HepG2 (cell line): Measurements from ENCODE around the gene NIP7. TPM values are rescaled to one million over a fixed set of nuclear protein-coding genes. Genes with fewer than 3 reads are reported as not detected.

Experiments used
- CHD4 ChIP-seq: fragments of 200-600 bp; sonication (generic); IDR thresholded peaks from 2 replicates; pipeline ENCODE4 v1.7.0; 2017; ENCODE audit warnings: mild to moderate bottlenecking, low read length, borderline replicate concordance
- EZH2 ChIP-seq: conservative IDR thresholded peaks from 2 replicates; pipeline ENCODE4 v1.6.1; 2012; ENCODE audit warnings: mild to moderate bottlenecking, low read depth, low read length, moderate library complexity
- GABPB1 ChIP-seq: IDR thresholded peaks from 2 replicates; pipeline ENCODE4 v1.6.1; 2016; ENCODE audit warnings: mild to moderate bottlenecking, missing genetic modification reagents, moderate library complexity, missing compliant biosample characterization
- GFI1 ChIP-seq: sonication (generic); formaldehyde crosslinking; IDR thresholded peaks from 2 replicates; pipeline ENCODE4 v1.5.0; 2020; ENCODE audit warnings: missing genetic modification reagents, mild to moderate bottlenecking, borderline replicate concordance
- HNF4G ChIP-seq, 2 experiments: sonication (generic) in 1 of 2; formaldehyde crosslinking in 1 of 2; IDR thresholded peaks; 2 replicates each; pipeline versions ENCODE4 v1.4.0 to v1.6.1; 2011 to 2020; ENCODE audit warnings: borderline replicate concordance in 2 of 2, low read depth in 2 of 2, mild to moderate bottlenecking in 2 of 2, low read length in 1 of 2, missing genetic modification reagents in 1 of 2, moderate library complexity in 1 of 2
- HNRNPK ChIP-seq: fragments of 200-400 bp; formaldehyde crosslinking; IDR thresholded peaks from 2 replicates; pipeline ENCODE4 v1.6.1; 2018; ENCODE audit warnings: low read length, low read depth, moderate library complexity, mild to moderate bottlenecking; ENCODE audit not compliant: poor library complexity, severe bottlenecking
- KDM5B ChIP-seq: sonication (generic); formaldehyde crosslinking; IDR thresholded peaks from 2 replicates; pipeline ENCODE4 v1.4.0; 2020; ENCODE audit warnings: missing genetic modification reagents, mild to moderate bottlenecking, borderline replicate concordance
- NR2F6 ChIP-seq, 2 experiments: IDR thresholded peaks; 2 replicates each; pipeline ENCODE4 v1.6.1; 2016; ENCODE audit warnings: antibody characterized with exemption in 1 of 2, mild to moderate bottlenecking in 1 of 2
- TERF1 ChIP-seq: sonication (generic); formaldehyde crosslinking; IDR thresholded peaks from 2 replicates; pipeline ENCODE4 v1.8.0; 2022; ENCODE audit warnings: mild to moderate bottlenecking, missing genetic modification reagents, moderate library complexity
- THRA ChIP-seq: sonication (generic); formaldehyde crosslinking; IDR thresholded peaks from 2 replicates; pipeline ENCODE4 v1.4.0; 2020; ENCODE audit warnings: missing genetic modification reagents, borderline replicate concordance
- THYN1 ChIP-seq: sonication (generic); formaldehyde crosslinking; IDR thresholded peaks from 2 replicates; pipeline ENCODE4 v1.8.1; 2023; ENCODE audit warnings: low read depth, mild to moderate bottlenecking, moderate library complexity, missing genetic modification reagents, borderline replicate concordance
- ZBTB46 ChIP-seq: sonication (generic); formaldehyde crosslinking; IDR thresholded peaks from 2 replicates; pipeline ENCODE4 v1.4.0; 2020; ENCODE audit warnings: mild to moderate bottlenecking, missing genetic modification reagents, borderline replicate concordance
- ZBTB8A ChIP-seq: sonication (generic); formaldehyde crosslinking; IDR thresholded peaks from 2 replicates; pipeline ENCODE4 v1.4.0; 2020; ENCODE audit warnings: mild to moderate bottlenecking, low read depth, missing genetic modification reagents, borderline replicate concordance
- ZNF24 ChIP-seq: fragments of 450-650 bp; IDR thresholded peaks from 2 replicates; pipeline ENCODE4 v1.6.1; 2017; ENCODE audit warnings: antibody characterized with exemption, mild to moderate bottlenecking
- ZNF260 ChIP-seq: sonication (generic); formaldehyde crosslinking; IDR thresholded peaks from 2 replicates; pipeline ENCODE4 v1.4.0; 2020; ENCODE audit warnings: missing genetic modification reagents, low read depth, mild to moderate bottlenecking, borderline replicate concordance
- ZNF264 ChIP-seq: sonication (generic); formaldehyde crosslinking; IDR thresholded peaks from 2 replicates; pipeline ENCODE4 v1.4.0; 2020; ENCODE audit warnings: missing genetic modification reagents
- ZNF331 ChIP-seq: sonication (generic); formaldehyde crosslinking; IDR thresholded peaks from 2 replicates; pipeline ENCODE4 v1.4.0; 2020; ENCODE audit warnings: missing genetic modification reagents
- ZNF503 ChIP-seq: sonication (generic); formaldehyde crosslinking; IDR thresholded peaks from 2 replicates; pipeline ENCODE4 v1.4.0; 2020; ENCODE audit warnings: missing genetic modification reagents
- ZUFSP ChIP-seq: sonication (generic); formaldehyde crosslinking; IDR thresholded peaks from 2 replicates; pipeline ENCODE4 v1.9.0; 2021; ENCODE audit warnings: missing genetic modification reagents, mild to moderate bottlenecking, borderline replicate concordance
- polyA plus RNA-seq, 8 experiments: library from polyadenylated mRNA; depleted of rRNA in 3 of 8; stranded (reverse) in 7 of 8; unstranded in 1 of 8; fragments of >200 nt; fragmentation: Illumina TruSeq in 4 of 8; extraction: Trizol in 4 of 8; gene quantifications; 2 replicates each; pipeline versions ENCODE4 v1.2.1 to v1.2.3, GENCODE V29; 2011 to 2016; ENCODE audit warnings: low read depth in 4 of 8, missing spikeins in 1 of 8, mixed read lengths in 1 of 8; ENCODE audit not compliant: insufficient read depth in 1 of 8
- total RNA-seq, 5 experiments: library from RNA; depleted of rRNA; stranded (reverse); fragments of >200 nt; fragmentation: Illumina TruSeq; extraction: Trizol; gene quantifications; 2 replicates each; pipeline ENCODE4 v1.2.3, GENCODE V29; 2016; ENCODE audit warnings: low read depth in 1 of 5

Gene NIP7
- total and polyA plus RNA-seq, 2 of the 13 experiments (the other 11 are each of a cell fraction or from before 2014, with no cell fraction given): 15.3 to 114 TPM

GRCh38 chr16:69339289-69340094 lies at the start of gene NIP7, which contains the start of gene COG8 (continued):
- TF ChIP-seq THRA (CRISPR knock-in tag) (peak; percentile 48), ZNF331 (CRISPR knock-in tag) (peak; percentile 86; the same call in 1 of the 2 replicates), GABPB1 (CRISPR knock-in tag) (peak; percentile 98), HNRNPK (no peak), NR2F6 (IDR thresholded peaks at IDR 0.05) (0 out of 2 replicates have a peak, but pooled peaks have one; percentile 39), NR2F6 (CRISPR knock-in tag; IDR thresholded peaks at IDR 0.05) (no peak; the same call in 1 of the 2 replicates), ZBTB46 (CRISPR knock-in tag) (no peak), EZH2 (no peak), GFI1 (CRISPR knock-in tag) (peak; percentile 90), ZBTB8A (no peak), ZNF260 (CRISPR knock-in tag) (no peak), ZUFSP (CRISPR knock-in tag) (no peak), TERF1 (CRISPR knock-in tag) (no peak), KDM5B (peak; percentile 96; the same call in 1 of the 2 replicates), CHD4 (no peak), ZNF503 (peak; percentile 90), ZNF24 (no peak; the same call in 1 of the 2 replicates), HNF4G (IDR thresholded peaks at IDR 0.05; ENCODE audit: borderline replicate concordance, low read depth, low read length) (no peak), HNF4G (CRISPR knock-in tag; IDR thresholded peaks at IDR 0.05; ENCODE audit: borderline replicate concordance, low read depth) (0 out of 2 replicates have a peak, but pooled peaks have one; percentile 18), THYN1 (0 out of 2 replicates have a peak, but pooled peaks have one; percentile 83), ZNF264 (CRISPR knock-in tag) (peak; percentile 81)
